Measurements from ENCODE around the gene NEDD4L.

Gene NEDD4L

GRCh38 chr18:58095655-58096054 lies 51.6 kb downstream of the NEDD4L start:
- DNase-seq: no peak

GRCh38 chr18:58096658-58097057 lies 52.6 kb downstream of the NEDD4L start:
- DNase-seq: no peak

GRCh38 chr18:58097121-58097906 lies 53.3 kb downstream of the NEDD4L start:
- DNase-seq: peak; percentile 53

- no peak for DNase-seq
Observed at GRCh38 chr18:58097907-58098166, 53.8 kb downstream of the NEDD4L start.

GRCh38 chr18:58098706-58099105 lies 54.7 kb downstream of the NEDD4L start:
- no peak for DNase-seq

- no peak for DNase-seq
Observed at GRCh38 chr18:58100154-58100553, 56.1 kb downstream of the NEDD4L start.

GRCh38 chr18:58101291-58101794 lies 57.3 kb downstream of the NEDD4L start:
- DNase-seq: no peak

- DNase-seq: no peak
Observed at GRCh38 chr18:58102018-58102417, 58.0 kb downstream of the NEDD4L start.

- DNase-seq: no peak
Observed at GRCh38 chr18:58102875-58103274, 58.8 kb downstream of the NEDD4L start.

- no peak for DNase-seq
Observed at GRCh38 chr18:58103339-58103985, 59.4 kb downstream of the NEDD4L start.

- peak; percentile 43 for DNase-seq
Observed at GRCh38 chr18:58104096-58104495, 60.1 kb downstream of the NEDD4L start.

GRCh38 chr18:58105206-58105887 lies 61.3 kb downstream of the NEDD4L start:
- DNase-seq: no peak

- no peak for DNase-seq
Observed at GRCh38 chr18:58105888-58106260, 61.8 kb downstream of the NEDD4L start.

- no peak for DNase-seq
Observed at GRCh38 chr18:58106289-58107070, 62.5 kb downstream of the NEDD4L start.

- DNase-seq: no peak
Observed at GRCh38 chr18:58109256-58109655, 65.2 kb downstream of the NEDD4L start.

GRCh38 chr18:58110398-58110797 lies 66.4 kb downstream of the NEDD4L start:
- DNase-seq: no peak

GRCh38 chr18:58112174-58112573 lies 68.1 kb downstream of the NEDD4L start:
- no peak for DNase-seq

GRCh38 chr18:58113337-58113736 lies 69.3 kb downstream of the NEDD4L start:
- no peak for DNase-seq

- no peak for DNase-seq
Observed at GRCh38 chr18:58114766-58115165, 70.7 kb downstream of the NEDD4L start.

- DNase-seq: no peak
Observed at GRCh38 chr18:58116818-58117217, 72.8 kb downstream of the NEDD4L start.

GRCh38 chr18:58117786-58118403 lies 73.9 kb downstream of the NEDD4L start:
- DNase-seq: peak; percentile 92

- DNase-seq: no peak
Observed at GRCh38 chr18:58118536-58118935, 74.5 kb downstream of the NEDD4L start.

- no peak for DNase-seq
Observed at GRCh38 chr18:58119819-58120218, 75.8 kb downstream of the NEDD4L start.
